Measurements from ENCODE around the gene CRBN. TPM values are rescaled to one million over a fixed set of nuclear protein-coding genes. Genes with fewer than 3 reads are reported as not detected.

Gene CRBN
- total and polyA plus RNA-seq, 12 donors: 18.2 to 63.2 (median 49.6) TPM

DNA sequence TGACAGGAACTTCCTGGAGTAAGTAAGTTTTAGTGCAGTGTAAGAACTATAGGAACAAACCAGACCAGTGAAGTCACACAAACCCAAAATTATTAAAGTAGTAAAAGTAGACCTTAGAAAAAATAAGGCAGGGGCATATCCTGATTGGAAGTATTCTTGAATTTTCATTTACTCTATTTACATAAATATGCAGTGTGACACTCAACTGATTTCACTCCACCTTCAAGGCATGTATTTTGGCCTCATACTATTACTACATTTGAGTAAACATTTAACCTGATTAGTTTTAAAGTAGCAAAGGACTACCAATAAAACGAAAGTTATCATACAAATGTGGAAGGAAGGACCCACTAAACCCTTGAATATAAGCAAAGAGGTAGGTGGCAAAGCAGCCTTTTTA lies 29.9 kb downstream of the CRBN start:
- no peak overlapping the region for H3K27ac ChIP-seq
- no peak for ATAC-seq
- intact Hi-C loops (cut with DNase I): no loop called here
- no peak for DNase-seq
- H3K4me3 ChIP-seq: no peak overlapping the region
- peaks cover 0 to 16% (median 0%) of the 10 kb centered on the region in 9 donors for H3K4me1 ChIP-seq
- 88 to 91% methylated on average over 1 of the region's 1 CpG for WGBS, 2 donors
- H3K27me3 ChIP-seq: no peaks in the 10 kb centered on the region
- peaks cover 0 to 100% (median 50%) of the 10 kb centered on the region in 9 donors for H3K36me3 ChIP-seq
- TF ChIP-seq, protein P1, sequence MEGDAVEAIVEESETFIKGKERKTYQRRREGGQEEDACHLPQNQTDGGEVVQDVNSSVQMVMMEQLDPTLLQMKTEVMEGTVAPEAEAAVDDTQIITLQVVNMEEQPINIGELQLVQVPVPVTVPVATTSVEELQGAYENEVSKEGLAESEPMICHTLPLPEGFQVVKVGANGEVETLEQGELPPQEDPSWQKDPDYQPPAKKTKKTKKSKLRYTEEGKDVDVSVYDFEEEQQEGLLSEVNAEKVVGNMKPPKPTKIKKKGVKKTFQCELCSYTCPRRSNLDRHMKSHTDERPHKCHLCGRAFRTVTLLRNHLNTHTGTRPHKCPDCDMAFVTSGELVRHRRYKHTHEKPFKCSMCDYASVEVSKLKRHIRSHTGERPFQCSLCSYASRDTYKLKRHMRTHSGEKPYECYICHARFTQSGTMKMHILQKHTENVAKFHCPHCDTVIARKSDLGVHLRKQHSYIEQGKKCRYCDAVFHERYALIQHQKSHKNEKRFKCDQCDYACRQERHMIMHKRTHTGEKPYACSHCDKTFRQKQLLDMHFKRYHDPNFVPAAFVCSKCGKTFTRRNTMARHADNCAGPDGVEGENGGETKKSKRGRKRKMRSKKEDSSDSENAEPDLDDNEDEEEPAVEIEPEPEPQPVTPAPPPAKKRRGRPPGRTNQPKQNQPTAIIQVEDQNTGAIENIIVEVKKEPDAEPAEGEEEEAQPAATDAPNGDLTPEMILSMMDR (IDR thresholded peaks at IDR 0.05): no peak
- H3K9me3 ChIP-seq: no peaks in the 10 kb centered on the region

DNA sequence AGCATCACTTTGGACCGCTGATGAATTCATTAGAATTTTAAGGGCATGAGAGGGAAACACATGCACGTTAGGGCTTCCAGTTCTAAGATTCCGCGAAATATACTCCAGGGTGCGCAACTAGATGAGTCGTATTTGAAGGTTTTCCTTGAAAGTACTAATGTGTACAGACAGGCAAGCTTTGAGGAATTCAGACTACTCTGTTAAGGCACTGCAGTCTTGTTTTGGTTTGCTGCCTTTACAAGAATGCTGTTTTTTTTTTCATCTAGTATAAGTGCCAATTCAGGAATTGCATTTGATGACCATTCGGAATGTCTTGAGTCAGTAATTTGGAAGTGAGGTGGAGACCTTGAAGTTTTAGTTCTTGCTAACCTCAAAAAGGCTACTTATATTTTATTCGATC lies 33.7 kb downstream of the CRBN start:
- no peak for ATAC-seq
- Histone ChIP-seq H3K36me3 (peaks cover 0 to 100% (median 36%) of the 10 kb centered on the region in 9 donors), H3K27ac (no peak overlapping the region), H3K4me3 (no peak overlapping the region), H3K9me3 (no peaks in the 10 kb centered on the region), H3K4me1 (no peaks in the 10 kb centered on the region), H3K27me3 (no peaks in the 10 kb centered on the region)
- TF ChIP-seq, protein P1 (IDR thresholded peaks at IDR 0.05): no peak
- intact Hi-C loops (cut with DNase I): no loop called here
- no peak for DNase-seq
- WGBS, 2 donors: 89 to 94% methylated on average over 8 of the region's 8 CpGs

DNA sequence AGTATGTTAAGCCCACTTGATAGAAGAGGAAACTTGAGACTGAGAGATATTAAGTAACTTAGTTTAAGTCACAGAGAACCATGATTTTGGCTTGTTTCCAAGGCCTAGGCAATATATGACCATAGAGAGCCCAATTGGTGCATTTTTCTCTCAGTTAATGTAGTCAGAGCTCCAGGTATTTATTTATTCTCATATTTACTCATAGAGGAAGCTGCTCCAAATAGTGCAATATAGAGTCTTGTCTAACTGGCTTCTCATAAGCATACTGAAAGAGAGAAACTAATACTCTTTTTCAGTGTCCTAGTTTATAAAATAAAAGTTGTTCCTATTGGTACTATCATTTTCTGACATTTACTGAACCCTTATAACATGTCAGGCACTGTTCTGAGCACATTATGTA lies 37.6 kb downstream of the CRBN start:
- Histone ChIP-seq H3K27ac (no peak overlapping the region), H3K27me3 (no peaks in the 10 kb centered on the region), H3K36me3 (peaks cover 0 to 100% (median 12%) of the 10 kb centered on the region in 9 donors), H3K4me1 (no peaks in the 10 kb centered on the region), H3K4me3 (no peak overlapping the region), H3K9me3 (no peaks in the 10 kb centered on the region)
- intact Hi-C loops (cut with DNase I): no loop called here
- ATAC-seq (no peak), DNase-seq (no peak)
- TF ChIP-seq, protein P1 (IDR thresholded peaks at IDR 0.05): no peak

DNA sequence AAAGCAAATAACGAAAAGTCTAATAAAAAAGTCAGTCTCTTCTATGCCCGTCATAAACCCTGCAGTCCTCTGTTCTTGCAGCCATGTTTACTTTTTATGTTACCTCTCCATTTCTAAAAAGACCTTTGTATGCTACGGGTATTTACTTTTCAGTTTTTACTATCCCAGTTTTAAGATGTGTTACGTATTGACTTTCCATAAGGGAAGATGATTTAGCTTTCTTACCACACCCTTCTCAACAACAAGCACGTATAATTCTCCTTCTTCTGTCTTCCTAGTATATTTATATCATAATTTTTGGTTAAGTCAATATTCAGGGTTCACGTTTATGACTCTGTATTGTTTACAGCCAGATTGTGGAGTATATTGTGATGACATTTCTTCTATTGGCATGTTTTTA lies 42.0 kb downstream of the CRBN start:
- H3K36me3 ChIP-seq: peaks cover 0 to 94% (median 4%) of the 10 kb centered on the region in 9 donors
- H3K9me3 ChIP-seq: no peaks in the 10 kb centered on the region
- DNase-seq (no peak), ATAC-seq (no peak)
- H3K4me1 ChIP-seq: peaks cover 0 to 21% (median 0%) of the 10 kb centered on the region in 9 donors
- no peak overlapping the region for H3K4me3 ChIP-seq
- H3K27ac ChIP-seq: no peak overlapping the region
- WGBS, 2 donors: 91 to 95% methylated on average over 6 of the region's 6 CpGs
- TF ChIP-seq, protein P1 (IDR thresholded peaks at IDR 0.05): no peak
- no peaks in the 10 kb centered on the region for H3K27me3 ChIP-seq
- intact Hi-C loops (cut with DNase I): no loop called here

Data from heart right ventricle (tissue), 16 donors.